GM18907 (cell line): ENCODE results near the gene GRIA4.
"Not testable (repeated sequence)": the region's sequence is repeated elsewhere in the genome, so short reads cannot be mapped to it uniquely, and the experiment has no call there.

Experiments used
- ATAC-seq: cut with Tn5 transposase; IDR thresholded peaks from one replicate; pipeline ENCODE4 v1.9.1; 2021; ENCODE audit warnings: mild to moderate bottlenecking, moderate library complexity; ENCODE audit not compliant: unreplicated experiment

The GRIA4 gene

DNA sequence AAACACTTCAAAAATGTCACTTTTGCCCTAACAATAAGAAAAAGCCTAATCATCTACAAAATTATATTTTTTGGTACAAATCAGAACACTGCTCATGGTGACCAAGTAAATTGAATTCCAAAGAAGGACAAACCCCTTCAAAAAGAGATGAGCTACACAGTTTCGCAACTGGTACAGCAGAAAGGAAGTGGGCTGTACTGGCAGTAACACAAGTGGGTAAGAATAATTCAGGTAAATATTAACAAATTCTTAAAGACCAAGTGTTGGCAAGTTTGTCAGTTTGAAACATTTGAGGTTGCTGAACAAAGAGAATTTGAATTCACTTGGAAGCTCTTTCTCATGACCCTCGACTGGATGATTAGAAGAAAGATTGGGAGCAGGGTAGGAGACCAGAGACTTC lies 376.7 kb downstream of the GRIA4 start:
- peak; percentile 89 for ATAC-seq

GRCh38 chr11:105988197-105988596 lies 378.3 kb downstream of the GRIA4 start:
- ATAC-seq = no peak

- no peak for ATAC-seq
These were observed 379.3 kb downstream of the GRIA4 start for GRCh38 chr11:105989124-105989523.

GRCh38 chr11:105991888-105992287 lies 382.0 kb downstream of the GRIA4 start:
- no peak for ATAC-seq

- ATAC-seq = no peak
These were observed 391.6 kb downstream of the GRIA4 start for GRCh38 chr11:106001304-106002012.

- not testable (repeated sequence) for ATAC-seq
These were observed 393.2 kb downstream of the GRIA4 start for GRCh38 chr11:106003094-106003493.

- ATAC-seq = no peak
These were observed 401.6 kb downstream of the GRIA4 start for GRCh38 chr11:106011481-106011880.

- no peak for ATAC-seq
These were observed 402.9 kb downstream of the GRIA4 start for GRCh38 chr11:106012744-106013143.

DNA sequence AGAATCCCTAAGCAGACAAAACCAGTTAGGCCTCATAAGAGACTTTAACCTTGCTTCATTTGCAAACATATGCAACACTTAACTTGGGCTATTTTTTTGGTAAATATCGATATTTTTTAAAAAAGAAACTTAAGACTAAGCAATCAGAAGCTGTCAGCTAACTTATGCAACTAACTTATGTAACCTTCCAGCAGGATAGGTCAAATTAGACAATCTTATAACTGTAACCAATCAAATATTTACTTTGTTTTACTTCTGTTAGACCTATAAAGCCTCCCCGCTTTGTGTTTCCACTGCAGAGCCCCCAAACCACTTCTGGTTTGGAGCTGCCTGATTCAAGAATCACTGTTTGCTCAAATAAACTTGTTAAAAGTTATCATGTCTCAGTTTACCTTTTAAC lies 404.2 kb downstream of the GRIA4 start:
- no peak for ATAC-seq

GRCh38 chr11:106014620-106015019 lies 404.7 kb downstream of the GRIA4 start:
- no peak for ATAC-seq

GRCh38 chr11:106015066-106015465 lies 405.2 kb downstream of the GRIA4 start:
- ATAC-seq = no peak

- ATAC-seq = no peak
These were observed 407.2 kb downstream of the GRIA4 start for GRCh38 chr11:106017093-106017492.

- peak; percentile 24 for ATAC-seq
These were observed 411.5 kb downstream of the GRIA4 start for GRCh38 chr11:106021181-106021966.

DNA sequence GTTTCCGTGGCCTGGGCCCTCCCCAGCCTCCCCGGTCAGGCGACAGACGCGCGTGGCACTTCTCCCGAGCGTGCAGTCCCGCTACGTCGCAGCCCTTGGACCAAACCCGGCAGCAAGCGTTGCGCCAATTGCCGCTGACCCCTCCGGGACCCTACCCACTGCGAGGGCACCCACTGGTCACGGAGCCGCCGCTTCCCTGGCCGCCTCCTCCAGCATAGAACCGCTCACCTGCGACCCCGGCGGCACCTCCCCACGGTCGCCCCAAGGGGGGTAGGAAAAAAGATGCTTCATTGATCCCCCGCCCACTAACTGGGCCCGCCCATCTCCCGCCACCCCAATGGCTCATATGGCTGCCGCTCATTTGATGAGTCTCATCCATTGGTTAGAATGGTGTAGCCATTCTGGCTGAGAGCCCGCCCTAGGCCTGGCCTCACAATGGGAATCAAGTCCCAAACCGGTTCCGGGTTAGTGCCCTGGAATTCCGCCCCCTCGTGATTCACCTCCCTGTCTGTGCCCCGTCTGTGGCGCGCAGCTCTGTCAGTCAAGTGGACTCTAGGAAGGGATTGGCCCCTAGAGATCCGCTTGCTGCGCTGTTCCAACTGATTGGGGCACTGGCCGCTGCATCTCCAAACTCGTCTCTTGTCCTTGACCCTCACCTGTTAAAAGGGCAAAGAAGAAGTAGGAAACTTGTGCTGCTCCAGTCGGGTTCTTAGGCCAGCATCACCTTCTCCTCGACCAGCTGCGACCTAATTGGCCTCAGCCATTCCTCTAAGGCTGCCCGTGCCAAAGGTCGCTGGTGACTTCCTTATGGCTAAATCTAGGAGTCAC lies 412.3 kb downstream of the GRIA4 start, which contains the start of gene MSANTD4:
TSS of gene MSANTD4 (minus strand) at position 274 of the 828 bp plus-strand sequence. CDS start 11,323 bp downstream, outside the sequence.
- peak; percentile 99 for ATAC-seq

- no peak for ATAC-seq
These were observed 413.0 kb downstream of the GRIA4 start for GRCh38 chr11:106022795-106023275.

GRCh38 chr11:106030609-106031008 lies 420.7 kb downstream of the GRIA4 start:
- no peak for ATAC-seq

- no peak for ATAC-seq
These were observed 421.4 kb downstream of the GRIA4 start for GRCh38 chr11:106031202-106031810.
